Hepatocyte (in vitro differentiated cells): Measurements from ENCODE around the gene OSBP2.

ENCODE experiments used
- EZH2 ChIP-seq: fragments of 200-600 bp; sonication (generic); IDR thresholded peaks from 2 replicates; pipeline ENCODE4 v1.6.1; 2016; ENCODE audit warnings: antibody characterized with exemption, mild to moderate bottlenecking, borderline replicate concordance
- TF ChIP-seq, protein P1 (sequence below): fragments of 200-600 bp; sonication (generic); IDR thresholded peaks from 2 replicates; pipeline ENCODE4 v1.5.1; 2016; ENCODE audit warnings: antibody characterized with exemption, mild to moderate bottlenecking; ENCODE audit not compliant: poor library complexity

DNA sequence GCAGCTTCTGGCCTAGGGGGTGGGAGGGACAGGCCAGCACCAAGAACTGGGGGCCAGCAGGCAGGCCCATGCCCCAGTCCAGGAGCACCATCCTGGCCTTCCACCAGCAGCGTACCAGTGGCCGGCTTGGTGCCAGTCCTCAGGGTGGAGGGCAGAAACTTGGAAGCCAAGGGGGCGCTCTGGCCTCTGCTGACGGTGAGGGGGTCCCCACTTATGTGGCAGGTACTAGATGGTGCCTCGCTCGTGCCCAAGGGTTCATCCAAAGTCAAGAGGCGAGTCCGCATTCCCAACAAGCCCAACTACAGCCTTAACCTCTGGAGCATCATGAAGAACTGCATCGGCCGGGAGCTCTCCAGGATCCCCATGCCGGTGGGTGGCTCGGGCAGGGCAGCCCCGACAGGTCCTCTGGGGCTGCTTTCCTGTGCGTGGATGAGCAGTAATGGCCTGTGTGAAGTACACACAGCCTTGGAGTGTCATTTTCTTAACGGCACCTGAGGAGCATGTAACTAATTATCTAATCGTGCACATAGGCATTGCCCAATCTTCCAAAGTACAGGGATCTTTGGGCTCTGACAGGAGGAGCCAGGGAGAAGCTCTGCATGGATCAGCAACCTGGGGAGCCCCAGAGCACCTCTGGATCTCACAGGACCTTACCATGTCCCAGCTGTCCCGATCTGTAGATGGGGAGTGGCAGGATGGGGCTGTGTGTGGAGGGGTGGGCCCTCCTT, 194.8 kb downstream of the OSBP2 start:
- TF ChIP-seq, protein P1, sequence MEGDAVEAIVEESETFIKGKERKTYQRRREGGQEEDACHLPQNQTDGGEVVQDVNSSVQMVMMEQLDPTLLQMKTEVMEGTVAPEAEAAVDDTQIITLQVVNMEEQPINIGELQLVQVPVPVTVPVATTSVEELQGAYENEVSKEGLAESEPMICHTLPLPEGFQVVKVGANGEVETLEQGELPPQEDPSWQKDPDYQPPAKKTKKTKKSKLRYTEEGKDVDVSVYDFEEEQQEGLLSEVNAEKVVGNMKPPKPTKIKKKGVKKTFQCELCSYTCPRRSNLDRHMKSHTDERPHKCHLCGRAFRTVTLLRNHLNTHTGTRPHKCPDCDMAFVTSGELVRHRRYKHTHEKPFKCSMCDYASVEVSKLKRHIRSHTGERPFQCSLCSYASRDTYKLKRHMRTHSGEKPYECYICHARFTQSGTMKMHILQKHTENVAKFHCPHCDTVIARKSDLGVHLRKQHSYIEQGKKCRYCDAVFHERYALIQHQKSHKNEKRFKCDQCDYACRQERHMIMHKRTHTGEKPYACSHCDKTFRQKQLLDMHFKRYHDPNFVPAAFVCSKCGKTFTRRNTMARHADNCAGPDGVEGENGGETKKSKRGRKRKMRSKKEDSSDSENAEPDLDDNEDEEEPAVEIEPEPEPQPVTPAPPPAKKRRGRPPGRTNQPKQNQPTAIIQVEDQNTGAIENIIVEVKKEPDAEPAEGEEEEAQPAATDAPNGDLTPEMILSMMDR, result no peak
- no peak for TF ChIP-seq EZH2
